AG04450 (cell line): ENCODE results near the gene SFT2D3. TPM values are rescaled to one million over a fixed set of nuclear protein-coding genes. Genes with fewer than 3 reads are reported as not detected.

Source experiments
- CTCF ChIA-PET: fragments of 300-600, 350-600 bp; formaldehyde crosslinking; extraction: SDS; loops from one replicate; lab custom pipeline; 2022; ENCODE audit warnings: antibody characterized with exemption, inconsistent platforms; lab: Charles Lee
- POLR2A ChIA-PET: fragments of 350-600 bp; formaldehyde crosslinking; extraction: SDS; loops from one replicate; lab custom pipeline; 2021; ENCODE audit warnings: antibody characterized with exemption, inconsistent platforms; lab: Yijun Ruan, JAX
- DNase-seq: peaks from one replicate; pipeline ENCODE4 v3.0.0-alpha.2; 2011; ENCODE audit warnings: low read depth, low spot score
- H3K27ac ChIP-seq: one replicate; pipeline ENCODE4 v1.5.1; 2012; ENCODE audit warnings: low read depth, low read length, control low read depth
- H3K27me3 ChIP-seq: one replicate; pipeline ENCODE4 v1.6.0; 2012; ENCODE audit warnings: low read length; ENCODE audit not compliant: control insufficient read depth, insufficient read depth
- H3K4me3 ChIP-seq: 2 replicates; pipeline ENCODE4 v1.5.1; 2011; ENCODE audit warnings: mild to moderate bottlenecking, low read depth, low read length, control low read depth
- H3K9me3 ChIP-seq: 2 replicates; pipeline ENCODE4 v1.5.1; 2012; ENCODE audit warnings: low read length; ENCODE audit not compliant: control insufficient read depth, insufficient read depth
- polyA plus RNA-seq: library from polyadenylated mRNA; depleted of rRNA; stranded (reverse); fragments of >200 nt; gene quantifications from 2 replicates; pipeline ENCODE4 v1.2.3, GENCODE V29; 2011
- TF ChIP-seq, protein P1 (sequence below): IDR thresholded peaks from 2 replicates; pipeline ENCODE4 v1.5.1; 2011; ENCODE audit warnings: low read depth, low read length, control low read depth, inconsistent platforms

Gene SFT2D3
- polyA plus RNA-seq, 1 experiment, result 5.3 TPM

DNA sequence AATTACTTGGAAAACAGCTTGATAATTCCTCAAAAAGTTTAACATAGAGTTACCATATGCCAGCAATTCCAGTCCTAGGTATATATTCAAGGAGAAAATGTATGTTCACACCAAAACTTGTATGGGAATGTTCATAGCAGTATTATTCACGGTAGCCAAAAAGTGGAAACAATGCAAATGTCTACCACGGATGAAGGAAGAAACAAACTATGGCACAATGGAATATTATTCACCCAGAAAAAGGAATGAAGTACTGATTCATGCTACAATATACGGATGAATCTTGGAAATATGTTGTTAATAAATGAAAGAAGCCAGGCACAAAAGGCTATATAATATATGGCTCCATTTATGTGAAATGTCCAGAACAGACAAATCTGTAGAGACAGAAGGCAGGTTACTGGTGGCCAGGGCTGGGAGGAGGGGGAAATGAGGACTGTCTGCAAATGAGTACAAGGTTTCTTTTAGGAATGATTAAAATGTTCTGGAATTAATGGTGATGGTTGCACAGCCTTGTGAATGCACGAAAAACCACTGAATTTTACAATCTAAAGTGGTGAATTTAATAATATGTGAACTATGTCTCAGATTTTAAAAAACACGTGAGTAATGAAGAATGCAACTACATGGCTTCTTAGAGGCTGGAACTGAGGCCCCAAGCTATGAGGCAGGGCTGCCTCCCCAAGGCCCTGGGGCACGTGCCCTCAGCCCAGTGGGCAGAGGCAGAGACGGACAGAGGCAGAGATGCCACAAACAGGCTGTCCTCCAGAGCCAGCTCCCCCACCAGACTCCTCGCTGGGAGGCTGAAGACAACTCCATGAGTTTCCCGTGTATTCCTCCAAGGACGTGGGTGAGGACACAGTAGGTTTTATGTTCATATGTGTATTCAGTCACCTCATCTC lies 31.0 kb upstream of the SFT2D3 start:
- no peak overlapping the region for H3K27ac ChIP-seq
- ChIA-PET POLR2A (no interaction called here), CTCF (interaction anchor here (0.7 kb wide), 1 partner anchor 20 kb away, joined by 3 read pairs; no protein-coding TSS in a partner anchor)
- H3K27me3 ChIP-seq, result no peaks in the 10 kb centered on the region
- TF ChIP-seq, protein P1, sequence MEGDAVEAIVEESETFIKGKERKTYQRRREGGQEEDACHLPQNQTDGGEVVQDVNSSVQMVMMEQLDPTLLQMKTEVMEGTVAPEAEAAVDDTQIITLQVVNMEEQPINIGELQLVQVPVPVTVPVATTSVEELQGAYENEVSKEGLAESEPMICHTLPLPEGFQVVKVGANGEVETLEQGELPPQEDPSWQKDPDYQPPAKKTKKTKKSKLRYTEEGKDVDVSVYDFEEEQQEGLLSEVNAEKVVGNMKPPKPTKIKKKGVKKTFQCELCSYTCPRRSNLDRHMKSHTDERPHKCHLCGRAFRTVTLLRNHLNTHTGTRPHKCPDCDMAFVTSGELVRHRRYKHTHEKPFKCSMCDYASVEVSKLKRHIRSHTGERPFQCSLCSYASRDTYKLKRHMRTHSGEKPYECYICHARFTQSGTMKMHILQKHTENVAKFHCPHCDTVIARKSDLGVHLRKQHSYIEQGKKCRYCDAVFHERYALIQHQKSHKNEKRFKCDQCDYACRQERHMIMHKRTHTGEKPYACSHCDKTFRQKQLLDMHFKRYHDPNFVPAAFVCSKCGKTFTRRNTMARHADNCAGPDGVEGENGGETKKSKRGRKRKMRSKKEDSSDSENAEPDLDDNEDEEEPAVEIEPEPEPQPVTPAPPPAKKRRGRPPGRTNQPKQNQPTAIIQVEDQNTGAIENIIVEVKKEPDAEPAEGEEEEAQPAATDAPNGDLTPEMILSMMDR, result no peak
- no peak for DNase-seq
- H3K4me3 ChIP-seq, result no peak overlapping the region
- no peaks in the 10 kb centered on the region; the same call in 1 of the 2 replicates for H3K9me3 ChIP-seq

DNA sequence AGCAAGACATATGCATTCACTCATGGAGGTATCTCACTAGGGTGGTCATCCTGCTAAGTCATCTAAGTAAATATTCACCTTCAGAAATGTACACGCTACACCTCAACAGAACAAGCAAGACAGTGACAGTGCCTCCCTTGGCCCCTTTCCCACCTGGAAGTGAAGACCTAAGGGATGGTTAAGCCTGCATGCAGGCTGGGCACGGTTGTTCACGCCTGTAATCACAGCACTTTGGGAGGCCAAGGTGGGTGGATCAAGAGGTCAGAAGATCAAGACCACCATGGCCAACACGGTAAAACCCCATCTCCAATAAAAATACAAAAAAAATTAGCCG lies 30.4 kb upstream of the SFT2D3 start:
- TF ChIP-seq, protein P1, result no peak
- no peak overlapping the region for H3K27ac ChIP-seq
- no peaks in the 10 kb centered on the region; the same call in 1 of the 2 replicates for H3K9me3 ChIP-seq
- no peaks in the 10 kb centered on the region for H3K27me3 ChIP-seq
- ChIA-PET POLR2A (no interaction called here), CTCF (no interaction called here)
- no peak overlapping the region for H3K4me3 ChIP-seq
- DNase-seq, result no peak

DNA sequence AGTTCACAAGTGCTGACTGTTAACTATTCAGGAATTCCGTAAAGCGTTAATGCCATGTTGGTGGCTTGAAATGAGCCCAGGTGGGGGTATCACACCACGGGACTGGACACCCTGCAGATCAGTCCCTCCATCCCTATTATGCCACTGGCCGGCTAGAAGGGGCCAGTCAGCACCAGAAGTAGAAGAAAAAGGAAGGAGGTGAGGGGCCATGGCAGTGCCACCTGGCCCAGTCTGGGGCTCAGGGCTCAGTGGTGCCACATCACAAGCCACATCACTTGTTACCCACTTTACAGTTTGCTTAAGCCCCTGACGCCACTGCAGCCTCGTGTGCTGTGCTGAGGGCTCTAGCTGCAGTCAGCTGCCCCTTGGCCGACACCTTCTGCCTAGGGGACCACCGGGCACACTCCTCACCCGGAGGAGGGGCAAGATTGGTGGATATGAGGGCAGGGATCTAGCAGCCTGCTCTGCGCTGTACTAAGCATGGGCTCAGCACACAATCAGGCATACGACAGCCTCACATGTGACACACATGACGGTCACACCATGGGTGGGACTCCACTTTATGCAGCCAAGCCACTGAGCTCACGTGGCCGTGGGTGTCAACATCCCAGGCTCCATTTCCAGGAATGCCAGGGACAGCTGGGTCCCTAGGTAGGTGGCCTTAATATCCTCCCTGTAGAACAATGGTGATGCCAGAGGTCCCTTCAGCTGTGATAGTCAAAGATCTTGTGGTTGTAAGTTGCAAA lies 29.6 kb upstream of the SFT2D3 start:
- DNase-seq, result no peak
- ChIA-PET POLR2A (interaction anchor here (1.2 kb wide), 1 partner anchor 145 kb away, joined by 3 read pairs; no protein-coding TSS in a partner anchor), CTCF (no interaction called here)
- Histone ChIP-seq H3K4me3 (no peak overlapping the region), H3K27ac (no peak overlapping the region), H3K9me3 (no peaks in the 10 kb centered on the region; the same call in 1 of the 2 replicates), H3K27me3 (peaks cover 3% of the 10 kb centered on the region)
- TF ChIP-seq, protein P1, result no peak

DNA sequence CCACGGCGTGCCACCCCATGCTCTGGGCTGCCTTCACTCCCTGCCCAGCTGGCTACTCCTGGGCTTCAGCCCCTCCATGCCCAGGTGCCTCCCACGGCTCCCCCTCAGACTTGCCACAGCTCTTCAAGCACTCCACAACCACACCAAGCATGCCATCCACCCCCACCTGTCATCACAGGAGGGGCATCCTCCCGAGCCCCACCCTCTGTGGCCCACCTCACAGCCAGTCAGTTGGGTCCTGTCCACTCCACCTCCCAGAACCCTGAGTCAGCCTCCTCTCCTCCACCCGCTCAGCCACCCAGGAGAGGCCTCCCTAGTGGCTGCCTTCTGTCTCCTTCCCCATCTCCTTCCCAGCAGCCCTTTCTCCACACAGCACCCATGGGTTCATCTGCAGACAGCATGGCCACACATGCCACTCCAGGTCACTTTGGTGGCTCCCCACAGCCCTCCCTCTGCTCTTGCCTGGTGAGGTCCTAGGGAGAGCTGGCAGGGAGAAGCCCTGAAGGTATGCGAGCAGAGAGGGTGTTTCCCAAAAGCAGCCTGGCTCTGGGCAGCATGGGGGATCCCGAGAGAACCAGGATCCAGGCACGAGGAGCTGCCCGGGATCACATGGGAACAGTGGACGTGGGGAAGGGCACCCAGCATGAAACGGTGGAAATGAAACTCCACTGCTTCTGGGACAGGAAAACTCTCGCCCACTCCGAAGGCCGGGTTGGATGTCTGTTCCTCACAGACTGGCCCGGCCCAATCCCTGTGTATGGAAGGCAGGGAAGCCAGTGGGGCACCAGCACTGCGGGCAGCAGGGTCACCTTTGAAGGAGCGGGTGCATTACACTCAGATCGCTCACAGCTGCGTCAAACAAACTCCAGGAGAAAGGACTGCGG lies 28.7 kb upstream of the SFT2D3 start:
- ChIA-PET POLR2A (interaction anchor here (1.2 kb wide), 1 partner anchor 146 kb away, joined by 3 read pairs; no protein-coding TSS in a partner anchor), CTCF (no interaction called here)
- Histone ChIP-seq H3K9me3 (no peaks in the 10 kb centered on the region; the same call in 1 of the 2 replicates), H3K27ac (no peak overlapping the region), H3K4me3 (no peak overlapping the region), H3K27me3 (peaks cover 8% of the 10 kb centered on the region)
- TF ChIP-seq, protein P1, result no peak
- DNase-seq, result no peak
